HG03139 (cell line): ENCODE data around the gene PPM1J.
A peak's percentile ranks its signal among the peaks of the same experiment; 100 is the strongest.

Experiments
- ATAC-seq: cut with Tn5 transposase; IDR thresholded peaks from one replicate; pipeline ENCODE4 v1.9.1; 2021; ENCODE audit not compliant: unreplicated experiment

The PPM1J gene

GRCh38 chr1:112689196-112689841 lies 25.8 kb downstream of the PPM1J start:
- no peak for ATAC-seq

GRCh38 chr1:112688781-112689193 lies 26.3 kb downstream of the PPM1J start:
- ATAC-seq = no peak

GRCh38 chr1:112687785-112688496 lies 27.2 kb downstream of the PPM1J start:
- ATAC-seq = no peak

GRCh38 chr1:112687361-112687760 lies 27.8 kb downstream of the PPM1J start:
- no peak for ATAC-seq

- no peak for ATAC-seq
Measured at GRCh38 chr1:112686835-112687234, 28.3 kb downstream of the PPM1J start.

GRCh38 chr1:112686417-112686816 lies 28.7 kb downstream of the PPM1J start:
- no peak for ATAC-seq

- ATAC-seq = no peak
Measured at GRCh38 chr1:112685913-112686312, 29.2 kb downstream of the PPM1J start.

- ATAC-seq = no peak
Measured at GRCh38 chr1:112678605-112679004, 36.5 kb downstream of the PPM1J start.

- ATAC-seq = no peak
Measured at GRCh38 chr1:112677501-112677900, 37.6 kb downstream of the PPM1J start.

GRCh38 chr1:112676543-112676942 lies 38.6 kb downstream of the PPM1J start:
- ATAC-seq = no peak

GRCh38 chr1:112675728-112676381 lies 39.3 kb downstream of the PPM1J start:
- ATAC-seq = no peak

- peak; percentile 34 for ATAC-seq
Measured at GRCh38 chr1:112674986-112675727, 40.0 kb downstream of the PPM1J start.

- peak; percentile 63 for ATAC-seq
Measured at GRCh38 chr1:112674440-112674985, 40.6 kb downstream of the PPM1J start, which contains the start of gene MOV10. TSS of gene MOV10 (plus strand) at chr1:112674659. CDS start at chr1:112674913, 254 bp downstream.

- ATAC-seq = no peak
Measured at GRCh38 chr1:112673592-112674439, 41.3 kb downstream of the PPM1J start.

- no peak for ATAC-seq
Measured at GRCh38 chr1:112672842-112673241, 42.3 kb downstream of the PPM1J start.

GRCh38 chr1:112672009-112672408 lies 43.1 kb downstream of the PPM1J start:
- ATAC-seq = no peak

GRCh38 chr1:112666946-112667345 lies 48.2 kb downstream of the PPM1J start:
- no peak for ATAC-seq

- ATAC-seq = no peak
Measured at GRCh38 chr1:112665857-112666256, 49.3 kb downstream of the PPM1J start.
